GM18505 (cell line): ENCODE results near the gene MT1X.

Experiments used
- ATAC-seq: cut with Tn5 transposase; IDR thresholded peaks from one replicate; pipeline ENCODE4 v1.9.1; 2021; ENCODE audit not compliant: unreplicated experiment
- POLR2A ChIP-seq: IDR thresholded peaks from 4 replicates; pipeline ENCODE4 v1.6.1; 2011; ENCODE audit warnings: borderline replicate concordance; ENCODE audit not compliant: insufficient read depth, insufficient read length; ENCODE audit errors: extremely low read depth

Gene MT1X

DNA sequence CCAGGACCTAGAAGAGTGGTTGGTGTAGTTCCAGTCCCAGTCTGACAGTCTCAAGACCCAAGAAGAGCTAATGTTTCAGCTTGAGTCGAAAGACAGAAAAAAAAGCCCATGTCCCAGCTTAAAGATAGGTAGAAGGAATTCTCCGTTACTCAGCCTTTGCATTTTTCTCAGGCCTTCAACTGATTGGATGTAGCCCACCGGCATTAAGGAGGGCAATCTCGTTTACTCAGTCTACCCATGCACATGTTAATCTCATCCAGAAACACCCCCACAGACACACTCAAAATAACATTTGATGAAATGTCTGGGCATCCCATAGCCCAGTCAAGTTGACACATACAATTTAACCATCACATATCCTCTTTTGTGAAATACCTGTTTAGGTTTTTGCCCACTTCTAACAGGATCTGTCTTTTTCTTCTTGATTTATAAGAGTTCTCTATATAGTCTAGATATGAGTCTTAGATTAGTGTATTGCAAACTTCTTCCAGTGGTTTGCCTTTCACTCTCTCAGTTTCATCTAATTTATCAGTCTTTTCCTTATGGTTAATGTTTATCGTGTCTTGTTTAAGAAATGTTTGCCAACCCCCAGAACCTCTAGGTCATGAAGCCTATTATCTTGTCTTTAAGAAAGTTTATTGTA is 40.1 kb downstream of the MT1X start:
- no peak for TF ChIP-seq POLR2A
- ATAC-seq = no peak

DNA sequence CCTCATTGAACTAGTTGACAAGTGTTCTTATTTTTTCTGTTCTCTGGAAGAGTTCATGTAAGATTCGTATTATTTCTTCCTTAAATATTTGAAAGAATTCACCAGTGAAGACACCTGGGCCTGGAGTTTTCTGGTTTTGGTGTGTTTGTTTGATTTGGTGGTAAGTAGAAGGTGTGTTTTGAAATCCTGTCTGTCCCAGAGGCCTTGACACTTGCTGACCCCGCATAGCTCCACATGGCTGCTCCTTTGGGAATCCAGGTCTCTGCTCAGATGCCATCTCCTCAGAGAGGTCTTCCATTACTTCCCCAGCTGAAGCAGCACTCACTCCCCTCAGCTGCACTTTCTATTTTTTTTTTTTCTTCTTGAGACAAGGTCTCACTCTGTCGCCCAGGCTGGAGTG is 41.9 kb downstream of the MT1X start:
- ATAC-seq = no peak
- TF ChIP-seq POLR2A = no peak

DNA sequence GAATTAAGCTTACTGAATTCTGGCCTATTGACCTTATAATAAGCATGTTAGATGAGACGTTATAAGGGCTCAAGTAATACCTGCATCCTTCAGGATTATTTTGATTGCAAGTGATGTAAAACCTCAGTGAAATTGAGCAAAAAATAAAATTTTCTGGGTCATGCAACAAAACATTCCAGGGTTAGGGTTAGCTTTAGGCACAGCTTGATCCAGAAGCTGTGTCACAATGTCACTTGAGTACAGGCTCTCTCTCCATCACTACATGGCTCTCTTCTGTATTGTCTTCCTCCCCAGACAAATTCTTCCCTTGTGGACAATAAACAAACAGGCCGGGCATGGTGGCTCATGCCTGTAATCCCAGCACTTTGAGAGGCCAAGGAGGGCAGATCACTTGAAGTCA is 44.0 kb downstream of the MT1X start:
- no peak for TF ChIP-seq POLR2A

DNA sequence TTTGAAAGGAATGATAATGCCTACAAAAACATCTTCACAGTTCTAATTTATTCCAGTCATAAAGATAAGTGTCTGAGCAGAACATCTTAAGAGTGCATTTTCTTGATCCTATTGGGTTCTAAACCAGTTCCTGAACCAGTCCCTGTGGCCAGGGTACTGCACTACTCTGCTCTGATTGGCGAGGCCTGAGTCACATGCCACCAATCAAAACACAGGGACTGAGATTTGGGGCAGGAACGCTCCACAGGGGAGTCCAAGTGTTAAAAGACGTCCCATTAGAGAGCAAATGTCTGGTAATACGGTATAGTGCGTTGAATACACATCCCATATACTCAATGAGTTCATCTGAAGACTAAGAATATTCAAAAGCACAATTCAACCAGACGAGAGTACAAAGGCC is 44.7 kb downstream of the MT1X start:
- no peak for TF ChIP-seq POLR2A
- ATAC-seq = no peak

More for the DNA sequence above, 44.0 kb downstream of the MT1X start:
- no peak for ATAC-seq

DNA sequence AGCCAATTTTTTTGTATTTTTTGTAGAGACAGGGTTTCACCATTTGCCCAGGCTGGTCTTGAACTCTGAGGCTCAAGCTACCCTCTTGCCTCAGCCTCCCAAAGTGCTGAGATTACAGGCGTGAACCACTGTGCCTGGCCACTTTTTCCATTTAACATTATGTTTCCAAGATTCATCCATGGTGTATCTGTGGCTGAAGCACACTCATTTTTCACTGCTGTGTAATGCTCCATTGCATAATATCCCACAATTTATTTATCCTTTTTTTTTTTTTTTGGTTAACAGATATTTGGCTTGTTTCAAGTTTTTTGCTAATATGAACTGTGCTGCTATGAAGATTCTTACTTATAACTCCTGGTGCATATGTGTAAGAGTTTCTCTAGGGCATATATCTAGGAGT is 45.8 kb downstream of the MT1X start:
- TF ChIP-seq POLR2A = no peak
- no peak for ATAC-seq

DNA sequence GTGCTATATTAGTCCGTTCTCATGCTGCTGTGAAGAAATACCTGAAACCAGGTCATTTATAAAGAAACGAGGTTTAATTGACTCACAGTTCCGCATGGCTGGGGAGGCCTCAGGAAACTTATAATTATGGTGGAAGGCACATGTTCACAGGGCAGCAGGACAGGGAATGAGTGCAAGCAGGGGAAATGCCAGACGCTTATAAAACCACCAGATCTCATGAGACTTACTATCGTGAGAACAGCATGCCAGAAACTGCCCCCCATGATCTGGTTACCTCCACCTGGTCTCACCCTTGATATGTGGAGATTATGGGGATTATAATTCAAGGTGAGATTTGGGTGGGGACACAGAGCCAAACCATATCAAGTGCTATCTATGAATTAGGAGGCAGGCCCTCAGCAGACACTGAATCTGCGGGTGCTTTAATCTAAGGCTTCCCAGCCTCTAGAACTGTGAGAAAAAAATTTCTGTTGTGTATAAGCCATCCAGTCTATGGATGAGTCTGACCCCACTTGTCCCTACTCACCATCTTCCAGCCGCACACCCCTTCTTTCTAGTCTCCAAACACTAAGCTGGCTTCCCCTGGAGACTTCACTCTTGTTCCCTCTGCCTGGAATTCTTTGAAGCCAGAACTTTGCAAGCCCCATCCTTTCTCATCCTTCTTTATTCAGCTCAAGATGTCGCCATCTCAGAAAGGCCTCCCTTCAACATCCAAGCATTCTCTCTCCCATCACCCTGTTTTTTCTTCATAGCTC is 46.9 kb downstream of the MT1X start:
- no peak for TF ChIP-seq POLR2A
- ATAC-seq = no peak

DNA sequence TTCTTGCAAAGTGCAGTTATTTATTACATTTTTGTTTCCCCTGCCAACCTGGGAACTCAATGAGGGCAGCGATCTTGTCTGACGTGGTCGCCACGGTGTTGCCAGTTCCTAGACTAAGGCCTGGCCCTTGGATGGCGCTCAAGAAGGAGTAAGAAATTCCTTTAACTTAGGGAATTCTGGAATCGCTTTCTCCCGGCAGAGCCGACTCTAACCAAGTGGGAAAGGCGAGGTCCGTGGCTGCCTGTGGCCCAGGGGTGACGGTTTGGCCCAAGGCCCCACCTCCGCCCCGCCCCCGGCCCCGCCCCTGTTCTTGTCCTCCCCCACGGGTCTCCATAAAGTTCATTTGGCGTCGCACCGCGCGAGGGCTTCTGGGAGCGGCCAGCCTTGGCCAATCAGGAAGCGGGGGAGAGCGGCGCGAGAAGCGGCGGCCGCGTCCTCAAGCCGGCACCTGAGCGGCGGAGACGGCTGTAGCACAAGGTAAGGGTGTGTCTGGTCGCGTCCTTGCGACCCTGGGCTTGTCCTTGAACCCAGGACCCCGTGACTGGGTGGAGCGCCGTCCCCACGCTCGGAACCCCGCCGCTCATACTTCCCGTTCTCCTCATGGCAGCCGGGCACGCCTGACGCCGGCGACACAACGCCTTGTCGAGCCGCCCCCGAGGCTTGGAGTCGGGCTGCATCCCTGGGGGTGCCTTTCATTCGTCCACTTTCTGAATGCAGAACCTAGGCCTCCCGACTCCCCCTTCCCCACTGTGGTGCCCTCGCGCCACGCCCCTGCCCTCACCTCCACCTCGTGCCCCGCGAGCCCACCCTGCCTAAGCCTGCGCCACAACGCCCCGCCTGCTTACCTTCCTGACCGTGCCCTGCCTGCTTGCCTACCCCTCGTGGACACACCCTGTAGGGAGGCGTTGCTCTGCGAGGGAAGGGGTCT is 47.7 kb downstream of the MT1X start, which contains the start of gene NUP93:
Gene NUP93 (plus strand): TSS at position 395 of the 928 bp plus-strand sequence. CDS start 18,119 bp downstream, outside the sequence.
- peak; percentile 85 for TF ChIP-seq POLR2A
- peak; percentile 74 for ATAC-seq

DNA sequence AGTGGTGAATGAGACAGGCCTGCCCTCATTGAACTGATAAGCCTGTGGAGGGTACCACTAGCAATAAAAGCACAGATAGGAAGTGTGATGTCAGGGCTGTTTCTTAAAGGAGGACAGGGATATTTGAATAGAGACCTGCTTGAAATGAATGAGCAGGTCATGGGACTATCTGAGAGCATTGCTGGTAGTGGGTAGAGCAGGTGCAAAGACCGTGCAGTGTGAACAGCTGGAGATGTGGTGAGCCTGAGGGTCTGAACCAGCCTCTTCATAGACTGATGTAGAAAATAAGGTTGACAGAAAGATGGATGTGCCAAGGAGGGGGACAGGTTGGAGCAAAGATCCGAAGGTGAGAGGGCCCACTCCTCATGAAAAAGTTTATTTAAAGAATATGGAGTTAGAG is 50.1 kb downstream of the MT1X start:
- ATAC-seq = no peak
- TF ChIP-seq POLR2A = peak; percentile 13

DNA sequence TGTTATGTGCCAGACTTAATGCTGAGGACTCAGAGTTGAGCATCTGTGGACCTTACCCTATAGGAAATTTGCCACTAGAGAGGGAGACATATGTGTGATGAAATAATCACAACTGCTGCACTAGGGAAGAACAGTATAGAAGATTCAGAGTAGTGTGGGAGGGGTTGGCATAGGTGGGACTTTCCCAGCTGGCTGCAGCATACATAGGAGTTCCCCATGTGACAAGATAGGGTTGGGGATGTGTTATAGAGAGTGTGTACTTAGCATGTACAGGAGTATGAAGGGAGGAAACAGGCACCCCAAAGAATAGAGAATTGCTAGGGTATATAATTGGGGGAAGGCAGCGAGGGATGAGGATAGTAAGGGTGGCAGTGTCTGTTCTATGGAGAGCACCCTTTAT is 50.6 kb downstream of the MT1X start:
- no peak for ATAC-seq
- TF ChIP-seq POLR2A = no peak
